ENCODE results near the gene ZDHHC18. TPM values are rescaled to one million over a fixed set of nuclear protein-coding genes. Genes with fewer than 3 reads are reported as not detected.

ZDHHC18 gene
- total RNA-seq, 1 donor from 2014 or later, result 77.3 TPM

DNA sequence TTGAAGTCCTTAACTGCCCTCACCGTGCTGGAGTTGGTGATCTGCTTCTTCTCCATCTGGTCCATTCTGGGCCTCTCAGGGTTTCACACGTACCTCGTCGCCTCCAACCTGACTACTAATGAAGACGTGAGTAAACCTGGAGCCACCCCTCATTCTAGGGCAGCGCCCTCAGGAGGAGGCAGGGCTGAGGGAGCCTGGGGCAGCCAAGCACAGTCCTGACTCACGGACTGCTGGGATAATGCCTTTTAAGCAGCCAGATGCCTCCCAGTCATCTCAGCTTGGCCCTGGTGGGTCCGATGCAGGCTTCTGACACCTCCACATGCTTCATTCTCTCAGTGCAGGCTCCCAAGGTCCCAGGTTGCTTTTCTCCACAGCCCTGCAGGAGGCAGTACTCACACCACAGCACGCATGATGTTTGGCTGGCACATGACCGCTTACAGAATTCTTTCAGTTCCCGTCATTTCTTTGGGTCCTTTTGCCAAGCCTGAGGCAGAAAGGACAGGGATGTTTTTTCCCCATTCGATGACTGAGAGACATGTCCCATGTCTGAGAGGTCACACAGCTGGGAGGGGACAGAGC, 24.7 kb downstream of the ZDHHC18 start:
- Mint-ChIP-seq H3K27me3 (no peaks in the 10 kb centered on the region), H3K36me3 (ENCODE audit: low read depth) (peaks cover 66% of the 10 kb centered on the region), H3K27ac (no peak overlapping the region), H3K4me1 (peaks cover 1% of the 10 kb centered on the region), H3K9me3 (no peaks in the 10 kb centered on the region), H3K4me3 (no peak overlapping the region)
- no peak for DNase-seq
- intact Hi-C loops (cut with micrococcal nuclease), result no loop called here

GRCh38 chr1:26852701-26853100, 26.2 kb downstream of the ZDHHC18 start:
- intact Hi-C loops (cut with micrococcal nuclease), result loop anchor here (1.0 kb wide), 2 partner anchors 13 to 26 kb away; no protein-coding TSS in a partner anchor
- Mint-ChIP-seq H3K4me1 (peaks cover 1% of the 10 kb centered on the region), H3K36me3 (ENCODE audit: low read depth) (peaks cover 62% of the 10 kb centered on the region), H3K4me3 (no peak overlapping the region), H3K27ac (no peak overlapping the region), H3K9me3 (no peaks in the 10 kb centered on the region), H3K27me3 (no peaks in the 10 kb centered on the region)
- no peak for DNase-seq

DNA sequence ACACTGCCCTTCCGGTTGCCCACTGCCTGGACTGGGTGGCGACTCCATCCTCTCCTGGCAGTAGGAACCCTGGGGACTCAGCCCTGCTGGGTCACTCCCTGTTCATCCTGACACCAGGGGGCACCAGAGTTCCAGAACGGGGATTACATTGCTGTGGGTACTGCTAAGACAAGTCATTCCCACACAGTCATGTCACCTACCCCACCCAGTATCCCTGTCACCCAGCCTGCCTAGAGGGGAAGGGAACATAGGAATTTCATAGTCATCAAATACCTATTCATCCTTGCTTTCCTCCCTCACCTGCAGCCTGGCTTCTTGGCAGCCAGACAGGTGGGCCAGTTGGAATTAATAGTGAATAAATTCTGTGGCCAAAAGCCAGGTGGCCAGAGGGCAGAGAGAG, 26.7 kb downstream of the ZDHHC18 start:
- Mint-ChIP-seq H3K36me3 (ENCODE audit: low read depth) (peaks cover 60% of the 10 kb centered on the region), H3K27me3 (no peaks in the 10 kb centered on the region), H3K27ac (no peak overlapping the region), H3K4me1 (peaks cover 1% of the 10 kb centered on the region), H3K9me3 (no peaks in the 10 kb centered on the region), H3K4me3 (no peak overlapping the region)
- intact Hi-C loops (cut with micrococcal nuclease), result loop anchor here (1.0 kb wide), 2 partner anchors 12 to 25 kb away; no protein-coding TSS in a partner anchor
- DNase-seq, result peak; percentile 93

DNA sequence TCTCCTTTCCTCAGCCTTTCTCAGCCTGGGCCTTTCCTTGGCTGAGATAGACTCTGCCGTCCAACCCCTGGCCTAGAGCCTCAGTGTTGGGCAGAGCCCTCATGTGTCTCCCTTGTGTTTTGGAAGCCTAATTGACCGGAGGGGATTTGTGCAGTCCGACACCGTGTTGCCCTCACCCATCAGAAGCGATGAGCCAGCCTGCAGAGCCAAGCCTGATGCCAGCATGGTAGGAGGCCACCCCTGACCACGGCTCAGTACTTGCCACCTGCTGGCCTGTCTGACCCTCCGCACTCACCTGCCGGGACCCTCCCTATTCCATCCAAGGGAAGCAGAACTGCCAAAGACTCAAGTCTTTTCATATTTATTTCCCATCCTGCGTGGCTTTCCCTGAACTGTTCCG, 27.1 kb downstream of the ZDHHC18 start:
- intact Hi-C loops (cut with micrococcal nuclease), result loop anchor here (1.0 kb wide), 2 partner anchors 12 to 25 kb away; no protein-coding TSS in a partner anchor
- H3K9me3 Mint-ChIP-seq, result no peaks in the 10 kb centered on the region
- no peaks in the 10 kb centered on the region for H3K27me3 Mint-ChIP-seq
- no peak overlapping the region for H3K27ac Mint-ChIP-seq
- peaks cover 1% of the 10 kb centered on the region for H3K4me1 Mint-ChIP-seq
- no peak overlapping the region for H3K4me3 Mint-ChIP-seq
- H3K36me3 Mint-ChIP-seq (ENCODE audit: low read depth), result peaks cover 58% of the 10 kb centered on the region
- DNase-seq, result no peak

DNA sequence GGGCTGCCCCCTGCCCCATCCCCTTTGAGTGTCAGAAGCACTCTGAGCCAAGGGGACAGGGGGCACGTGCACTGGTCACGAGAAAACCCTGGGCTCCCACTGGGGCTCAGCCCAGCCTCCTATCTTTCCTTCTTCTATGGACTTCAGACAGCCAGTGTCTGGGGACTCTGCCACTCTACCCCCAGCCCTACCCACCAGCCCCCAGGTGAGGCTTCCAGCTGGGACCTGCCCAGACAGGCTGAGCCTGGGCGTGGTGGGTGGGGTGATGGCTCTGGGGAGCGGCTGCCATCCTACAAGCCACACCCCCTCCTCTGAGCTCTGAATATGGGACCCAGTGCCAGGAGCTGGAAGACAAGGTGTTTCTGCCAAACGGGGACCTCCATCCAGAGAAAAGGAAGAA, 28.4 kb downstream of the ZDHHC18 start:
- Mint-ChIP-seq H3K4me1 (peaks cover 1% of the 10 kb centered on the region), H3K36me3 (ENCODE audit: low read depth) (peaks cover 53% of the 10 kb centered on the region), H3K9me3 (no peaks in the 10 kb centered on the region), H3K27ac (no peak overlapping the region), H3K4me3 (no peak overlapping the region), H3K27me3 (no peaks in the 10 kb centered on the region)
- intact Hi-C loops (cut with micrococcal nuclease), result no loop called here
- DNase-seq, result no peak

DNA sequence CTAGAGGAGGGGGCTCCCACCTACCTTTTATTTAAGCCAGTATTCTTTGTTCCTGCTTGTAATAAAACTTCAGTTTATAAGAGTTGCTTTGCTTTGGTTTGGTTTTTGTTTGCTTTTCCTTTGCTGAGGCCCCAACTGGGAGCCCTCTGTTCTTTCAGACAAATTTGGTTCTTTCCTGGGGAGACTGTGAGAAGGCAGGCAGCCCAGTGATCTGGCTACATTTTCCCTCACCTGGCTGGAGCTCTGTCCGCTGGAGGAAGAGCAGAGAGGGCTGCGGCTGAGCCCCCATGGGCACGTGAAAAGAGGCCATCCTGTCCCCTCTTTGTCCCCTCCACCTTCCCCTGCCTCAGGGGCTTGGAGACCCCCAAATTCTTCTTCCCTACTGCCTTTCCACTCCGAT, 29.1 kb downstream of the ZDHHC18 start:
- Mint-ChIP-seq H3K27ac (no peak overlapping the region), H3K36me3 (ENCODE audit: low read depth) (peaks cover 48% of the 10 kb centered on the region), H3K4me1 (peaks cover 1% of the 10 kb centered on the region), H3K4me3 (no peak overlapping the region), H3K9me3 (no peaks in the 10 kb centered on the region), H3K27me3 (no peaks in the 10 kb centered on the region)
- intact Hi-C loops (cut with micrococcal nuclease), result no loop called here
- no peak for DNase-seq

- intact Hi-C loops (cut with micrococcal nuclease), result no loop called here
- no peaks in the 10 kb centered on the region for H3K9me3 Mint-ChIP-seq
- peaks cover 1% of the 10 kb centered on the region for H3K4me1 Mint-ChIP-seq
- no peaks in the 10 kb centered on the region for H3K27me3 Mint-ChIP-seq
- no peak overlapping the region for H3K4me3 Mint-ChIP-seq
- H3K27ac Mint-ChIP-seq, result no peak overlapping the region
- peaks cover 44% of the 10 kb centered on the region for H3K36me3 Mint-ChIP-seq (ENCODE audit: low read depth)
- DNase-seq, result no peak
These were observed 29.7 kb downstream of the ZDHHC18 start for GRCh38 chr1:26856181-26856580.

- Mint-ChIP-seq H3K27me3 (no peaks in the 10 kb centered on the region), H3K36me3 (ENCODE audit: low read depth) (peaks cover 37% of the 10 kb centered on the region), H3K4me3 (no peak overlapping the region), H3K27ac (peak overlapping the region; percentile 51), H3K4me1 (peaks cover 1% of the 10 kb centered on the region), H3K9me3 (no peaks in the 10 kb centered on the region)
- DNase-seq, result no peak
- intact Hi-C loops (cut with micrococcal nuclease), result no loop called here
These were observed 30.3 kb downstream of the ZDHHC18 start for GRCh38 chr1:26856604-26857469.

DNA sequence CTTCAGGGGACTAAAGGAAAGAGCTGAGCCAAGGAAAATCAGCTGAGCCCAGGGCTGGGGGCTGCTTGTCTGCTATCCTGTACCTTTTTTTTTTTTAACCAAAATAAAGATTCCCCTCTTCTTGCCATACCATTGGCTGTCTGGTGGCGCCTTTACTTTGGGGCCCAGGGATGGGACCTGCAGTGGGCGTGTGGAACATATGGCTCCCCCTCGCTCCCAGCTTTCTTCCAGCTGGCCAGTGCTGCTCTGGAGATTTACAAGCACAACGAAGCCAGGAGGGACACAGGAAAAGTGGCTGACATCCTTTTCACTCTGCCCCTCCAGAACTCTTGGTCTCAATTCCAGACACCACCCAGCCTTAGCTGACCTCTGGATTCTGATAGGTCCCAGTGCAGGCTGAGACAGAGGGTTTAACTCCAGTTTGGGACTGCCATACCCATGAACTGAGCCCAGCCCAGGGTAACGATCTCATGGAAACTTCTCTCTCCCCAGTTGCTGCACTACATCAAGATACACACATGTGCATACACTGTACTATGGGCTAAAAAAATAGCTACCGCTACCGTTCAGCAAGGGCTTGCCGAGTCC, 31.1 kb downstream of the ZDHHC18 start:
- no peak overlapping the region for H3K4me3 Mint-ChIP-seq
- no peaks in the 10 kb centered on the region for H3K27me3 Mint-ChIP-seq
- H3K4me1 Mint-ChIP-seq, result peaks cover 5% of the 10 kb centered on the region
- H3K27ac Mint-ChIP-seq, result no peak overlapping the region
- no peak for DNase-seq
- intact Hi-C loops (cut with micrococcal nuclease), result no loop called here
- H3K9me3 Mint-ChIP-seq, result no peaks in the 10 kb centered on the region
- H3K36me3 Mint-ChIP-seq (ENCODE audit: low read depth), result peaks cover 30% of the 10 kb centered on the region

GRCh38 chr1:26858160-26858559, 31.7 kb downstream of the ZDHHC18 start:
- DNase-seq, result no peak

GRCh38 chr1:26858891-26859640, 32.6 kb downstream of the ZDHHC18 start:
- no peak for DNase-seq
- peaks cover 17% of the 10 kb centered on the region for H3K36me3 Mint-ChIP-seq (ENCODE audit: low read depth)
- H3K4me1 Mint-ChIP-seq, result peaks cover 15% of the 10 kb centered on the region
- H3K9me3 Mint-ChIP-seq, result no peaks in the 10 kb centered on the region
- intact Hi-C loops (cut with micrococcal nuclease), result no loop called here
- no peaks in the 10 kb centered on the region for H3K27me3 Mint-ChIP-seq
- H3K27ac Mint-ChIP-seq, result no peak overlapping the region
- H3K4me3 Mint-ChIP-seq, result no peak overlapping the region

More at GRCh38 chr1:26858160-26858559, 31.7 kb downstream of the ZDHHC18 start:
- Mint-ChIP-seq H3K27me3 (no peaks in the 10 kb centered on the region), H3K9me3 (no peaks in the 10 kb centered on the region), H3K4me3 (no peak overlapping the region), H3K27ac (no peak overlapping the region), H3K4me1 (peaks cover 9% of the 10 kb centered on the region), H3K36me3 (ENCODE audit: low read depth) (peaks cover 24% of the 10 kb centered on the region)
- intact Hi-C loops (cut with micrococcal nuclease), result no loop called here

- H3K9me3 Mint-ChIP-seq, result no peaks in the 10 kb centered on the region
- peaks cover 5% of the 10 kb centered on the region for H3K36me3 Mint-ChIP-seq (ENCODE audit: low read depth)
- H3K27ac Mint-ChIP-seq, result no peak overlapping the region
- peaks cover 25% of the 10 kb centered on the region for H3K4me1 Mint-ChIP-seq
- intact Hi-C loops (cut with micrococcal nuclease), result no loop called here
- no peaks in the 10 kb centered on the region for H3K27me3 Mint-ChIP-seq
- no peak overlapping the region for H3K4me3 Mint-ChIP-seq
- no peak for DNase-seq
These were observed 34.8 kb downstream of the ZDHHC18 start for GRCh38 chr1:26861286-26861701.

DNA sequence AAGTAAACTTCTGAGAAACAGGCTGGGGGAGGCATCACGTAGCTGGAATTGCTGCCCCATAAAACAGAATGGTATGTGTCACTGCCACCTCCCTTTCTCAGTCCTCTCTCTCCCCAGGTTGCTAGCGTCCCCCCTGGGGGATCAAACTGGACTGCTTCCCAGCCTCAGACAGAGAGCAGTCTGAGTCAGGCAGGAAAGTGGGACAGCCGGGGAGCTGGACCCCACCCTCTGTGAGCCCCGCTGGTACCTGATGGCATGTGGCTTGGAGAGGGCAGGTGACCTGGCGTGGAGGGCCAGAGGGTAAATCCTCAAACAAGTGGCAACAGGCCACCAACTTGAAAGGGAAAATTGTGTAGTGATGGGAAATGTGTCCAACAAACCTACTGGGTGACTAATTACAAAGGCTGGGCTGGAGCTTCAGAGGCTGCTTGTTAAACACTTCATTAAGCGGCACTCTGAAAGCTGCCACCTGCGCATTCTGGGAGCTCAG, 35.4 kb downstream of the ZDHHC18 start:
- Mint-ChIP-seq H3K9me3 (no peaks in the 10 kb centered on the region), H3K27me3 (no peaks in the 10 kb centered on the region), H3K4me1 (peaks cover 25% of the 10 kb centered on the region), H3K36me3 (ENCODE audit: low read depth) (peaks cover 3% of the 10 kb centered on the region), H3K4me3 (peak overlapping the region; percentile 4), H3K27ac (peak overlapping the region; percentile 37)
- intact Hi-C loops (cut with micrococcal nuclease), result no loop called here
- DNase-seq, result no peak
